Measurements from ENCODE around the gene KIAA1671.

Gene KIAA1671

DNA sequence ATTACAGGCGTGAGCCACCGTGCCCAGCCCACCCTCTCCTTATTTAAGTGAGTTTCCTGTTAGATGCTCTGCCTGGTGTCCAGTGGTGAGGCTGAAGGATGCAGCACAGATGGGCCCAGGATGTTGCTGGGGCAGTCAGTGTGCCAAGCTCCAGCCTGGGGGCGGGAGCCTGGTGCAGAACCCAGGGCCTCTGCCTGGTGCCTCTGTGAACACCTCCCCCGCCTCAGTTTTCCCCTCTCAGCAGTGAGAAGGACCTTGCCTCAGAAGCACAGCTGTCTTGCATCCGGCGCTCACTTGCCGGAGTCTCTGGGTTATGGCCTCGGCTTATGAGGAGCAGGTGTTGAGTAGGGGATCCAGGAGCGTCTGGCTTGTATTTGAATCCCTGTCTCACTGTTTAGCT is 116.2 kb downstream of the KIAA1671 start:
- TF ChIP-seq, protein P1, sequence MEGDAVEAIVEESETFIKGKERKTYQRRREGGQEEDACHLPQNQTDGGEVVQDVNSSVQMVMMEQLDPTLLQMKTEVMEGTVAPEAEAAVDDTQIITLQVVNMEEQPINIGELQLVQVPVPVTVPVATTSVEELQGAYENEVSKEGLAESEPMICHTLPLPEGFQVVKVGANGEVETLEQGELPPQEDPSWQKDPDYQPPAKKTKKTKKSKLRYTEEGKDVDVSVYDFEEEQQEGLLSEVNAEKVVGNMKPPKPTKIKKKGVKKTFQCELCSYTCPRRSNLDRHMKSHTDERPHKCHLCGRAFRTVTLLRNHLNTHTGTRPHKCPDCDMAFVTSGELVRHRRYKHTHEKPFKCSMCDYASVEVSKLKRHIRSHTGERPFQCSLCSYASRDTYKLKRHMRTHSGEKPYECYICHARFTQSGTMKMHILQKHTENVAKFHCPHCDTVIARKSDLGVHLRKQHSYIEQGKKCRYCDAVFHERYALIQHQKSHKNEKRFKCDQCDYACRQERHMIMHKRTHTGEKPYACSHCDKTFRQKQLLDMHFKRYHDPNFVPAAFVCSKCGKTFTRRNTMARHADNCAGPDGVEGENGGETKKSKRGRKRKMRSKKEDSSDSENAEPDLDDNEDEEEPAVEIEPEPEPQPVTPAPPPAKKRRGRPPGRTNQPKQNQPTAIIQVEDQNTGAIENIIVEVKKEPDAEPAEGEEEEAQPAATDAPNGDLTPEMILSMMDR (IDR thresholded peaks at IDR 0.05; ENCODE audit: low read depth, low read length) = no peak
- DNase-seq (ENCODE audit: extremely low read depth, low read depth) = no peak

- TF ChIP-seq, protein P1 (IDR thresholded peaks at IDR 0.05; ENCODE audit: low read depth, low read length) = no peak
- DNase-seq (ENCODE audit: extremely low read depth, low read depth) = no peak
Measured at GRCh38 chr22:25069426-25069757, 116.9 kb downstream of the KIAA1671 start.

GRCh38 chr22:25069758-25070481 is 117.4 kb downstream of the KIAA1671 start:
- TF ChIP-seq, protein P1 (IDR thresholded peaks at IDR 0.05; ENCODE audit: low read depth, low read length) = no peak
- no peak for DNase-seq (ENCODE audit: extremely low read depth, low read depth)

DNA sequence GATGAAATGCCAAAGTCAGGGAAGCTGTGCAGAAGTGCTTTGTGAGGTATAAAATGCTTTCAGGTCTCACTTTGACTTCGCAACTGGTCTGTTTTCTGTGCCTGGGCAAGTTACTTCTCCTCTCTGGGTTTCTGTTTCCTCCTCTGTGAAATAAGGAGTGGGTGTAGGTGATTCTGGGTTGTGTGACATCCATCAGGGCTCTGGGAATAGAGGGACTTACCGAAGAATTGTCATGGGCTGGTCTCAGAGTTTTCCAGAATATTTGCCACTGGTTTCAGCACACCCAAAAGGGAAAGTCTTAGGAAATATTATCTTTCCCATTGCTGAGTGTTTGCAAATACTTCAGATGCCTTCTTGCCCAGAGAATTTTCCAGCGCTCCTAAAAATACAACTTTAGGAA is 118.4 kb downstream of the KIAA1671 start:
- no peak for DNase-seq (ENCODE audit: extremely low read depth, low read depth)

GRCh38 chr22:25071720-25072119 is 119.2 kb downstream of the KIAA1671 start:
- no peak for DNase-seq (ENCODE audit: extremely low read depth, low read depth)
- TF ChIP-seq, protein P1 (IDR thresholded peaks at IDR 0.05; ENCODE audit: low read depth, low read length) = no peak

More for the DNA sequence above, 118.4 kb downstream of the KIAA1671 start:
- TF ChIP-seq, protein P1 (IDR thresholded peaks at IDR 0.05; ENCODE audit: low read depth, low read length) = no peak

GRCh38 chr22:25072406-25072805 is 119.9 kb downstream of the KIAA1671 start:
- DNase-seq (ENCODE audit: extremely low read depth, low read depth) = no peak
- TF ChIP-seq, protein P1 (IDR thresholded peaks at IDR 0.05; ENCODE audit: low read depth, low read length) = no peak

DNA sequence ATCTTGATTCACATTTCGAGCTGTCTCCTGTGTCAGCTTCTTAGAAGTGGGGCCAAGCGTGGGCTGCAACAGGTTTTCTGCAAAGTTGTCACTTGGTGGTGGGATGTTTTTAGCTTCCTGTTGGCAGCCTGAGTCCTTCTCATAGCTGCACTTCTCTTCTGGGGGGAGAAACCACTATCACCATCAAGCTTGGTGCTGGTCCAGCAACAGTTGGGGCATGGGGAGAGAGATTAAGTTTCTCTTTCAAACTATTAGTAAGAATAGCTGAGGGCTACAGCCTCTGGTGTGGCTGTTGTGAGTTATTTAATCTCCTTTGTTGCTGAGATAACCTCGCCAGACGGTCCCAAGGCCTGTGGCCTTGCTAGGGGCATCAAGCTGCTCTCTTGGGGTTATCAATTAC is 123.8 kb downstream of the KIAA1671 start:
- DNase-seq (ENCODE audit: extremely low read depth, low read depth) = no peak
- TF ChIP-seq, protein P1 (IDR thresholded peaks at IDR 0.05; ENCODE audit: low read depth, low read length) = no peak

Measured in AG09319 (cell line).